Stimulated activated CD8-positive, alpha-beta memory T cell treated with anti-CD3 and anti-CD28 coated beads, Interleukin-12 subunit alpha, Interleukin-12 subunit beta, amount 100 ng/mL, for 1 hour (primary cell): ENCODE data around the gene PAQR4.

Experiments used
- DNase-seq: peaks from one replicate; pipeline ENCODE4 v3.0.0-alpha.2; 2020; ENCODE audit warnings: low read depth

The PAQR4 gene

GRCh38 chr16:3007957-3008689 is 39.0 kb downstream of the PAQR4 start:
- no peak for DNase-seq

GRCh38 chr16:3008690-3009037 is 39.5 kb downstream of the PAQR4 start:
- DNase-seq, result no peak

GRCh38 chr16:3009568-3010390 is 40.6 kb downstream of the PAQR4 start:
- DNase-seq, result no peak

- no peak for DNase-seq
These were observed 41.4 kb downstream of the PAQR4 start for GRCh38 chr16:3010510-3010909.

- DNase-seq, result no peak
These were observed 43.1 kb downstream of the PAQR4 start for GRCh38 chr16:3012246-3012645.

- no peak for DNase-seq
These were observed 43.8 kb downstream of the PAQR4 start, which contains the start of gene CLDN9 for GRCh38 chr16:3012828-3013420. Gene CLDN9, plus strand, starts transcription at chr16:3012923. Its CDS starts 440 bp downstream, at chr16:3013363.

- no peak for DNase-seq
These were observed 44.4 kb downstream of the PAQR4 start for GRCh38 chr16:3013491-3013951.

GRCh38 chr16:3013998-3014690 is 45.0 kb downstream of the PAQR4 start:
- DNase-seq, result no peak

GRCh38 chr16:3014971-3015370 is 45.8 kb downstream of the PAQR4 start:
- DNase-seq, result no peak

- no peak for DNase-seq
These were observed 46.8 kb downstream of the PAQR4 start for GRCh38 chr16:3015865-3016521.

GRCh38 chr16:3017344-3017743 is 48.2 kb downstream of the PAQR4 start:
- no peak for DNase-seq

- no peak for DNase-seq
These were observed 48.8 kb downstream of the PAQR4 start, which contains the start of gene CLDN6 for GRCh38 chr16:3017794-3018506. Gene CLDN6, minus strand, starts transcription at chr16:3018183. Its CDS starts 2,162 bp downstream, at chr16:3016021.

GRCh38 chr16:3019594-3020246 is 50.6 kb downstream of the PAQR4 start:
- no peak for DNase-seq

- DNase-seq, result peak; percentile 50
These were observed 51.1 kb downstream of the PAQR4 start, which contains the start of gene TNFRSF12A for GRCh38 chr16:3020247-3020603. Gene TNFRSF12A, plus strand, starts transcription at chr16:3020368. Its CDS starts 30 bp downstream, at chr16:3020398.

GRCh38 chr16:3020604-3021448 is 51.7 kb downstream of the PAQR4 start:
- DNase-seq, result peak; percentile 52

GRCh38 chr16:3021449-3022207 is 52.5 kb downstream of the PAQR4 start:
- DNase-seq, result peak; percentile 62

- peak; percentile 86 for DNase-seq
These were observed 53.1 kb downstream of the PAQR4 start for GRCh38 chr16:3022208-3022683.

- DNase-seq, result no peak
These were observed 53.7 kb downstream of the PAQR4 start for GRCh38 chr16:3022684-3023414.
